Central memory CD8-positive, alpha-beta T cell (primary cell): Measurements from ENCODE around the gene UBE2E2.

Source experiments
- ATAC-seq: fragments of 150-1000 bp; cut with Tn5 transposase; replicated peaks from 2 replicates; pipeline ENCODE4 v1.10.0; 2022; ENCODE audit warnings: mild to moderate bottlenecking, moderate FRiP score, moderate number of reproducible peaks; ENCODE audit not compliant: poor library complexity, severe bottlenecking; ENCODE audit errors: extremely low read depth
- DNase-seq, 2 donors: peaks; one replicate each; pipeline ENCODE4 v3.0.0; 2021; ENCODE audit warnings: low spot score in 2 of 2
- H3K27ac Mint-ChIP-seq: one replicate; pipeline ENCODE4 v1.8.0; 2022; ENCODE audit warnings: low read depth, mild to moderate bottlenecking, moderate library complexity, mixed read lengths
- H3K27me3 Mint-ChIP-seq: one replicate; pipeline ENCODE4 v1.8.0; 2022; ENCODE audit warnings: mixed read lengths
- H3K36me3 Mint-ChIP-seq: one replicate; pipeline ENCODE4 v1.8.0; 2022; ENCODE audit warnings: mild to moderate bottlenecking, moderate library complexity, mixed read lengths; ENCODE audit not compliant: insufficient read depth
- H3K4me1 Mint-ChIP-seq: one replicate; pipeline ENCODE4 v1.8.0; 2022; ENCODE audit warnings: mixed read lengths
- H3K4me3 Mint-ChIP-seq: one replicate; pipeline ENCODE4 v1.8.0; 2022; ENCODE audit warnings: mild to moderate bottlenecking, moderate library complexity, mixed read lengths
- H3K9me3 Mint-ChIP-seq: one replicate; pipeline ENCODE4 v1.8.0; 2022; ENCODE audit warnings: mixed read lengths

Gene UBE2E2

DNA sequence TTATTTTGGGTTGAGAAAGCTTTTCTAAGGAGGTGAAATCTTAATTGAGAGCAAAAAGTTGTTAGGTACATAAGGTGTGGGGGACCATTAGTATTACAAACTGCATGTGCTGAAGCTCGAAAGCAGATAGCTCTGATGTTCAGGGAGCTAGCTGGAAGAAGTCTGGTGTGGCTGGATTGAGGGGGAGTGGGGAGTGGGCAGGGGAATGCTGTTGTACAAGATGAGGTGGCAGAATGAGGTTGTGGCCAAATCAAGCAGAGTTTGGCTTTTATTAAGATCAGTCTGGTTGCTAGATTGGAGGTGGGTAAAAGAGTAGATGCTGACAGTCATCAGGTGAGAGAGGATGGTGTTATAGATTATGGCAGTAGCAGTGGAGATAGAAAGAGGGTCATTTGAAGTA is 32.1 kb downstream of the UBE2E2 start:
- ATAC-seq (no peak), DNase-seq (no peak)
- Mint-ChIP-seq H3K27me3 (no peaks in the 10 kb centered on the region), H3K27ac (no peak overlapping the region), H3K9me3 (no peaks in the 10 kb centered on the region), H3K4me3 (no peak overlapping the region), H3K4me1 (no peaks in the 10 kb centered on the region), H3K36me3 (no peaks in the 10 kb centered on the region)

DNA sequence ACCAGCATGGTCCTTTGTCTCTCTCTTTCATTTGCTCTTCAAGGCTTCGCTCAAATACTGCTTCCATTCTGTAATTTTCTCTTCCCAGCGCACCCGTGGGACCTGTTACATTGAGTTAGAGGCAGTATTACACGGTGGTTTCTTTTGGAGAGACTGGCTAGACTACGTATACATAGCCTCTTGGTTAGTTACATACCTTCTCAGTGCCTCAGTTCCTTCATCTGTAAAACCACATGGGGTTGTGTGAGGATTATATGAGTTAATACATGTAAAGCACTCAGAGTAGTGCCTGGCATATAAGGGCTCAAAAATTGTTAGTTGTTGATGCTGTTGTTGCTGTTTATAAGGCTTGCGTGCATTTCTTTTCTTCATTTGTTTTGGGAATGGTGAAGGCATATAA is 33.8 kb downstream of the UBE2E2 start:
- DNase-seq (no peak), ATAC-seq (no peak)
- Mint-ChIP-seq H3K4me3 (no peak overlapping the region), H3K27me3 (no peaks in the 10 kb centered on the region), H3K9me3 (no peaks in the 10 kb centered on the region), H3K36me3 (no peaks in the 10 kb centered on the region), H3K4me1 (no peaks in the 10 kb centered on the region), H3K27ac (no peak overlapping the region)

DNA sequence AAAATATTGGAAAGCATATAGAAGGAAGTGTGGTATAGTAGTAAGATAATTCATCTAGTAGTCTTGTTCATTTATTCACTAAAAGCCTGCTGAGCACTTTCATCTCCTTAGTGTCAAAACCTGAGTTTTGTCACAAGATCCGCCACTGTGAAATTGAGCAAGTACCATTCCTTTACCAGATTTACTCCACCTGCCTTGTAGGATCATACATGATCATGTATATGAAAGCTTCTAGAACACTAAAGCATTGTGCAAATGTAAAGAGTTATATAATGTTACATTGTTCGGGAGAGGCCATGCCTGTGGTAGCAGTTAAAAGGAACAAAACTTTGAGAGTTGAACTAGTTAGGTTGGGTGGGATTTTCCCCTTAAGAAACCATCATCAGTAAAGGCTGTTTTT is 35.0 kb downstream of the UBE2E2 start:
- H3K4me3 Mint-ChIP-seq, result no peak overlapping the region
- H3K9me3 Mint-ChIP-seq, result no peaks in the 10 kb centered on the region
- ATAC-seq (no peak), DNase-seq (no peak)
- H3K27ac Mint-ChIP-seq, result no peak overlapping the region
- no peaks in the 10 kb centered on the region for H3K4me1 Mint-ChIP-seq
- no peaks in the 10 kb centered on the region for H3K27me3 Mint-ChIP-seq
- no peaks in the 10 kb centered on the region for H3K36me3 Mint-ChIP-seq

DNA sequence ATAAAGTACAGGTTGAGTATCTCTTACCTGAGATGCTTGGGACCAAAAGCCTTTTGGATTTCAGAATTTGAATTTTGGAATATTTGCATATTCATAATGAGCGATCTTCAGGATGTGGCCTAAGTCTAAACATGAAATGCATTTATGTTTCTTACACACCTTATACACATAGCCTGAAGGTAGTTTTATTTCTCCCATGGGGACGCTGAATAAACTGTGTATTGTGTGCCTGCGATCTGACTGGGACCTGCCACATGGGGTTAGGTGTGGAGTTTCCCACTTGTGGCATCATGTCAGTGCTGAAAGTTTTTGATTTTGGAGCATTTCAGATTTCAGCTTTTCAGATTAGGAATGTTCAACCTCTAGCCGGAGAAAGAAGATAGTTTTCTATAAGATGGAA is 35.5 kb downstream of the UBE2E2 start:
- H3K27ac Mint-ChIP-seq, result no peak overlapping the region
- ATAC-seq (no peak), DNase-seq (no peak)
- no peaks in the 10 kb centered on the region for H3K9me3 Mint-ChIP-seq
- no peaks in the 10 kb centered on the region for H3K36me3 Mint-ChIP-seq
- no peaks in the 10 kb centered on the region for H3K4me1 Mint-ChIP-seq
- no peak overlapping the region for H3K4me3 Mint-ChIP-seq
- H3K27me3 Mint-ChIP-seq, result no peaks in the 10 kb centered on the region

DNA sequence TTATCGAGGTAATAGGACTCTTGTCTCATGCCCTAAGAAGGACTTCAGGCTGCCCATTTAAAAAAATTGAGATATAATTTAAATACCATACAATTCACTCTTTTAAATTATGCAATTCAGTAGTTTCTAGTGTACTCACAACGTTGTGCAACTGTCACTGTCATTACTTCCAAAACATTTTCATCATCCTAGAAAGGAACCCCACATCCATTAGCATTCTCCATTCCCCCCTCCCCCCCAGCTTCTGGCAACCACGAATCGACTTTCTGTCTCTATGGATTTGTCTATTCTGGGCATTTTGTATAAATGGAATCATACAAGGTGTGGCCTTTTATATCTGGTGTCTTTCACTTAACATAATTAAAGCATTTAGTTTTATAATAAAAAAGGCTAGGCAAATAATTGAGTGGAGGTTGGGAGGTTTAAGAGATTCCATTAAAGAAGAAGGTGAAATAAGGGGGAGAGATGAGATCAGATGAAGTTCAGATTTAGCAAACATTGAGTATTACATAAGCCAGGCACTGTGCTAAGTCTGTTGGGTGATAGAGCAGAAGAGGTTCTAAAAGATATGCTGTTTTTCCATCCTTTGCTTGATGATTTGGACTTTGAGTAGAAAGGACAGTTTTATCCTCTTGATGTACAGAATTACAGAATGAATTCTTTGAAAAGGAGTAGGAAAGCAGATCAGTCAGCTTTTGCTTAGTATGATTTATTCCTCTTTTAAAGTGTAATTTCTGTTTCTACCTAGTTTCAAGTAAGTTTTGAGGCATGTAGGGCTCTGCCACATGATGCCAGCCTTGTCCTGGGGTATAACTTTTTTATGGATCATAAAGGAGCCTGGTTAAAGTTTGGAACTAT is 36.3 kb downstream of the UBE2E2 start:
- no peaks in the 10 kb centered on the region for H3K36me3 Mint-ChIP-seq
- no peaks in the 10 kb centered on the region for H3K27me3 Mint-ChIP-seq
- no peak overlapping the region for H3K27ac Mint-ChIP-seq
- DNase-seq, result no peak
- H3K4me3 Mint-ChIP-seq, result no peak overlapping the region
- no peak for ATAC-seq
- H3K4me1 Mint-ChIP-seq, result no peaks in the 10 kb centered on the region
- no peaks in the 10 kb centered on the region for H3K9me3 Mint-ChIP-seq

DNA sequence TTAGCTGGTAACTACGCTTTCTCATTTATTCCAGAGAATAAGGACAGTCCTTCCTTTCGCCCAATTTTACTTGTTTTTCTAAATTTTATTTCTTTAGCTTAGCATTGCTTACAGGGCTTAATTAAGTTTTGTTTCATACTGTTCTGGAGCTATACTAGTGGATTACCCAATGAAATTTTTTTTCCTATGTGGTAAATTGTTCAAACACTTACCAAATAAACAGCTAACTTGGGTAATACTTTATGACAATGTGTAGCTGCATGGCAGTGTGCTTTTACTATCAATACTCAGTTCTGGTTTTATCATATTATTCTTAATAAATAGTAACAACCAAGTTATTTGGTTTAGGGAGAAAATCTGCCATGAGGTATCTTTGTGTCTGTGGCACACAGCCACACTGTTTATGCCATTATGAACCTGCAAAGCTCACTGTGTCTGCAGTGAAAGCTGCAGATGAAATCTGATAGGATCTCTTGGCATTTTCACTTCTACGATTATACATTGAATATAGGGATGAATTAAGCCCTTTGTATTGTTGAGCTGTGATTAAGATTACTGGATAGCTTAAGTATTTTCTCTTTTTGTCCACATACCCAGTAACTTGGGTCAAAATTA is 37.2 kb downstream of the UBE2E2 start:
- H3K27ac Mint-ChIP-seq, result no peak overlapping the region
- H3K36me3 Mint-ChIP-seq, result no peaks in the 10 kb centered on the region
- no peak for DNase-seq
- no peaks in the 10 kb centered on the region for H3K27me3 Mint-ChIP-seq
- H3K4me3 Mint-ChIP-seq, result no peak overlapping the region
- H3K9me3 Mint-ChIP-seq, result no peaks in the 10 kb centered on the region
- no peak for ATAC-seq
- H3K4me1 Mint-ChIP-seq, result no peaks in the 10 kb centered on the region

DNA sequence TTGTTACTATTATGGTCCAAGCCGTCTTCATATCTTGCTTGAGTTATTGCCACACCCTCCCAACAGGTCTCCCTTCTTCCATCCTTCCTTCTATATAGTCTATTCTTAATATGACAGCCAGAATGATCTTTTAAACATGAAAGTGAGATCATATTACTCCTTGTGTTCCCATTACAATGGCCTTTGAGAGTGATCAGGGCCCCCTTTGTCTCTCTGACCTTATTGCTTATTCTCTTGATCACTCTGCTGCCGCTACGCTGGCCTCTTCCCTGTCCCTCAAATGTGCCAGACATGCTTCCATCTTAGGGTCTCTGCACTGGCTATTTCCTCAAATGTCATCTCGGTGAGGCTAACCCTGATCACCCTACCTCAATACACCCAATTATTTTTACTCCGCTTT is 38.1 kb downstream of the UBE2E2 start:
- H3K27ac Mint-ChIP-seq, result no peak overlapping the region
- no peaks in the 10 kb centered on the region for H3K4me1 Mint-ChIP-seq
- no peak for ATAC-seq

DNA sequence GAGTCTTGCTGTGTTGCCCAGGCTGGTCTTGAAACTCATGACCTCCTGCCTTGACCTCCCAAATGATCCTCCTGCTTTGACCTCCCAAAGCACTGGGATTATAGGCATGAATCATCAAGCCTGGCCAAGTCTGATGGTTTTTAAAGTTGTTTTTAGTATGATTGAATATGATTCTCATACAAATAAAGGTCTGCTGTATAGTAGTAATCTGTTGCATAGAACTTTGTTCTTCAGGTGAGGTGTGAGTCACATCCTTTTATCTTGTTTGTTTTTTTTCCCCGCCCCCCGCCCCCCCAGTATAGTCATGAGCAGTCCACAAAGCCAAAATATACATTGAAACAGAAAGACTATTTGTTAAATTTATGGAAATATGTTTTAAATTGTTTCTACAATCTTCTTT is 39.0 kb downstream of the UBE2E2 start:
- no peak for ATAC-seq

More for the DNA sequence above, 38.1 kb downstream of the UBE2E2 start:
- Mint-ChIP-seq H3K27me3 (no peaks in the 10 kb centered on the region), H3K9me3 (no peaks in the 10 kb centered on the region), H3K36me3 (no peaks in the 10 kb centered on the region), H3K4me3 (no peak overlapping the region)
- DNase-seq, result no peak

DNA sequence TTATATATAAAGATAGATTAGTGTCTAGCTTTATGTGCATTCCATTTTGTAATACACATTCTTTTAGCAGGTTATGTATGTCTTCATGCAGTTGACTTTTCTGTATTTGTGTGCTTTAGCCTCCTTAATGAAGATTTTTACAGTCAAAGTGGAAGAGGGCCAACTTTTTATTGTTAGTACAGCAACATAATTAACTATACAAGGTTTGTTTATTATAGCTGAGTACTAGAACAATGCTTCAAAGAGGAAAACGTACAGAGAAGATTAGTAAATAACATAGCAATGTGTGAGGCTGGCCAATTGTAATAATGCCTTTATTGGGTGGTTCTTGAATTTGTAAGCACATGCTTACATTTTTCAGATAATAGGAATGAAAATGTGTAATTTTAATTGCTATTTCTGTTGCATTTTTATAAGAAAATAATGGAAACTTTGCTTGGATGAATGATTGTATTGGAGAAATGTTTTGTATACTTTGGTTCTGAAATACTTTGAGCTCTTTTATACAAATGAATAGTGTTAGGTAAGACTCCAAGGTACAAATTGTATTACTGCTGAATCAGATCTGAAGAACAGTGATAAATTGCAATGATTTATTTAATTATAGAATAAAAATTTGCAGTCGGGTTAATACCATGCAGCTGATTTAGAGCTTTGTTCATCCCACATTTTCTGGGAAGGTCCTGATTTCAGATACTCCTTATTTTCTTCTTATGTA is 41.4 kb downstream of the UBE2E2 start:
- ATAC-seq, result no peak
- H3K36me3 Mint-ChIP-seq, result no peaks in the 10 kb centered on the region
- H3K4me3 Mint-ChIP-seq, result no peak overlapping the region
- no peak overlapping the region for H3K27ac Mint-ChIP-seq
- H3K27me3 Mint-ChIP-seq, result no peaks in the 10 kb centered on the region
- peaks cover 5% of the 10 kb centered on the region for H3K9me3 Mint-ChIP-seq
- no peak for DNase-seq
- H3K4me1 Mint-ChIP-seq, result no peaks in the 10 kb centered on the region

More for the DNA sequence above, 39.0 kb downstream of the UBE2E2 start:
- no peak for DNase-seq
- no peak overlapping the region for H3K27ac Mint-ChIP-seq
- no peak overlapping the region for H3K4me3 Mint-ChIP-seq
- no peaks in the 10 kb centered on the region for H3K36me3 Mint-ChIP-seq
- no peaks in the 10 kb centered on the region for H3K9me3 Mint-ChIP-seq
- no peaks in the 10 kb centered on the region for H3K27me3 Mint-ChIP-seq
- no peaks in the 10 kb centered on the region for H3K4me1 Mint-ChIP-seq

DNA sequence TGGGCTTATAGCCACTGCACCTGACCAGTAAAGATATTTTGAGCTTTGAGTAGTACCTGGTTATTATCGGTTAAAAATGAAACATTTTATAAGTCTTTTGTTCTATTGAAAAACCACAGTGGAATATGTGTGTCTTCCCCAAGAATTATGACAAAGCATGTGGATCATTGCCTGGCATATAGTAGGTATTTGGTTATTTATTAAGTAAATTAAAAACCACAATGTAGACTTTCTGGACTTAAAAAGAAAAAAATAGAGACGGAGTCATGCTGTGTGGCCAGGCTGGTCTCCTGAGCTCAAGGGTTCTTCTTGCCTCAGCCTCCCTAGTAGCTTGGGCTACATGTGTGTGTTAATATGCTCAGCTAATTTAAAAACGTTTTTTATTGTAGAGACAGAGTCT is 43.5 kb downstream of the UBE2E2 start:
- Mint-ChIP-seq H3K9me3 (peaks cover 5% of the 10 kb centered on the region), H3K27me3 (peaks cover 9% of the 10 kb centered on the region), H3K4me3 (no peak overlapping the region), H3K4me1 (no peaks in the 10 kb centered on the region), H3K36me3 (no peaks in the 10 kb centered on the region), H3K27ac (no peak overlapping the region)
- DNase-seq, result no peak
- no peak for ATAC-seq

DNA sequence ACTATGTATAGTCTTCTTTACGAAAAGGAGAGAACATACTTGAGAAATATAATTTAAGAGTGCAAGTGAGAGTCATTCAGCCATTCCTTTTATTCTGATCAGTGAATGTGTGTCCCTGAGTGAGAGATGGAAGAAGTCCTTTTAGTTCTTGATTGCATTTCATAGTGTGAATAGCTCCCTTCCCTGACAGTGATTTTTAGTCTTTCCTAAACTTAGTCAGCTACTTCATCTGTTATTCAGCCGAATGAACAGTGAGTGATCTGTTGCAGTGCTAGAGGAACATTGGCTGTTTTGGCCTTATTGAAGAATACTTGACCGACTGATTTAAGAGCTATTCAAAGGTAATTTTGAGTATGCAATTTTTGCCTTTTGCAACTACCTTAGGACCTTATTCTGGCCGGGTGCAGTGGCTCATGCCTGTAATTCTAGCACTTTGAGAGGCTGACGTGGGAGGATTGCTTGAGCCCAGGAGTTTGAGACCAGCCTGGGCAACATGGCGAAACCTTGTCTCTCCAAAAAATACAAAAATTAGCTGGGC is 45.5 kb downstream of the UBE2E2 start:
- no peak for ATAC-seq
- H3K4me1 Mint-ChIP-seq, result no peaks in the 10 kb centered on the region
- H3K4me3 Mint-ChIP-seq, result no peak overlapping the region
- H3K36me3 Mint-ChIP-seq, result no peaks in the 10 kb centered on the region
- peaks cover 5% of the 10 kb centered on the region for H3K9me3 Mint-ChIP-seq
- H3K27ac Mint-ChIP-seq, result no peak overlapping the region
- no peak for DNase-seq
- peaks cover 9% of the 10 kb centered on the region for H3K27me3 Mint-ChIP-seq

DNA sequence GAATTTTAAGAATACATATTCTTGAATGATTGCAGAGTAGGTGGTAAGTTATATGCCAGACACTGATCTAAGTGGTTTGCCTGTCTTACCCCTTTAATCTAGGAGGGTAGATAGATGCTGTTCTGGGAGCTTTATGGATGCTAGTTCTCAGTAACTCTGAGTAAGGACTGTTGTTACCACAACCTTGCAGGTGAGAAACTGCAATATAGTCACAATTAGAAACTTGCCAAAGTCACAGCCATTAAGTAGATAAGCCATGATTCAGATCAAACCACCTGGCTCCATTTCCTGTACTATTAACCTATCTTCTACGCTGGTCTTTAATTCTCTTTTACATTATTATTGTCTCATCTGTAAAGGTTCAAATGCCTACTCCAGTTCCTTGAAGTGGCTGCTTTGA is 46.8 kb downstream of the UBE2E2 start:
- H3K4me1 Mint-ChIP-seq, result no peaks in the 10 kb centered on the region
- no peak overlapping the region for H3K4me3 Mint-ChIP-seq
- no peak for DNase-seq
- H3K27ac Mint-ChIP-seq, result no peak overlapping the region
- no peaks in the 10 kb centered on the region for H3K36me3 Mint-ChIP-seq
- H3K27me3 Mint-ChIP-seq, result peaks cover 9% of the 10 kb centered on the region
- peaks cover 5% of the 10 kb centered on the region for H3K9me3 Mint-ChIP-seq
- ATAC-seq, result no peak
